Spleen (tissue), 11 donors: ENCODE data around the gene NLGN1. TPM values are rescaled to one million over a fixed set of nuclear protein-coding genes. Genes with fewer than 3 reads are reported as not detected.

Experiments
- DNase-seq: peaks from one replicate; pipeline ENCODE4 v3.0.0-alpha.2; 2020
- H3K27ac ChIP-seq, 8 donors: fragments of 200-600 bp; sonication (generic) in 7 of 8; 1 replicate in 4 of 8; 2 replicates in 4 of 8; pipeline versions ENCODE4 v1.5.0 to v1.8.0; 2016 to 2021; ENCODE audit warnings: inconsistent platforms in 4 of 8, mild to moderate bottlenecking in 4 of 8, moderate library complexity in 1 of 8
- H3K27me3 ChIP-seq, 7 donors: fragments of 200-600 bp; sonication (generic) in 6 of 7; replicated peaks in 1 of 7; 1 replicate in 4 of 7; 2 replicates in 3 of 7; pipeline versions ENCODE4 v1.5.0 to v1.8.0; 2016 to 2021; ENCODE audit warnings: inconsistent platforms in 3 of 7, mild to moderate bottlenecking in 1 of 7
- H3K36me3 ChIP-seq, 6 donors: fragments of 200-600 bp; sonication (generic) in 5 of 6; 1 replicate in 4 of 6; 2 replicates in 2 of 6; pipeline versions ENCODE4 v1.5.0 to v1.8.0; 2016 to 2021; ENCODE audit warnings: inconsistent platforms in 2 of 6
- H3K4me1 ChIP-seq, 6 donors: fragments of 200-600 bp; sonication (generic) in 5 of 6; 1 replicate in 3 of 6; 2 replicates in 3 of 6; pipeline versions ENCODE4 v1.5.0 to v1.8.0; 2016 to 2021; ENCODE audit warnings: inconsistent platforms in 3 of 6
- H3K4me3 ChIP-seq, 8 donors: fragments of 200-600 bp; sonication (generic) in 7 of 8; 1 replicate in 4 of 8; 2 replicates in 4 of 8; pipeline versions ENCODE4 v1.5.0 to v1.8.0; 2016 to 2021; ENCODE audit warnings: inconsistent platforms in 4 of 8, mild to moderate bottlenecking in 4 of 8, moderate library complexity in 2 of 8
- H3K9me3 ChIP-seq, 8 donors: fragments of 200-600 bp; sonication (generic) in 7 of 8; 1 replicate in 4 of 8; 2 replicates in 4 of 8; pipeline versions ENCODE4 v1.5.0 to v1.8.0; 2016 to 2021; ENCODE audit warnings: inconsistent platforms in 4 of 8
- CTCF ChIP-seq, 11 experiments: fragments of 200-600 bp in 7 of 11; fragments of 450-650 bp in 4 of 11; sonication (generic) in 4 of 11; IDR thresholded peaks in 8 of 11; conservative IDR thresholded peaks in 3 of 11; 1 replicate in 7 of 11; 2 replicates in 4 of 11; pipeline versions ENCODE4 v1.4.0 to v1.8.0; 2016 to 2021; ENCODE audit warnings: antibody characterized with exemption in 11 of 11, inconsistent platforms in 4 of 11, mild to moderate bottlenecking in 1 of 11
- POLR2A ChIP-seq, 3 donors: fragments of 450-650 bp; IDR thresholded peaks; one replicate each; pipeline ENCODE4 v1.5.1; 2017; ENCODE audit warnings: antibody characterized with exemption in 3 of 3, mild to moderate bottlenecking in 1 of 3
- POLR2AphosphoS5 ChIP-seq, 3 donors: sonication (generic); formaldehyde crosslinking; IDR thresholded peaks; one replicate each; pipeline ENCODE4 v1.5.1; 2017; ENCODE audit warnings: antibody characterized with exemption in 3 of 3
- WGBS, 5 donors: extraction: QIAGEN DNeasy Blood & Tissue Kit in 3 of 5; methylation state at CpG; one replicate each; pipeline versions ENCODE4 v1.1.5 to v1.1.7; 2013 to 2018; 5-methylcytosine and 5-hydroxymethylcytosine counted together
- intact Hi-C: fragments of 100-400 bp; cut with DNase I; formaldehyde crosslinking; loops from one replicate; pipeline ENCODE4 v1.15.0; 2023; ENCODE audit warnings: low total_unique reads
- polyA plus RNA-seq, 3 donors: library from polyadenylated mRNA; stranded (reverse); fragments of 200-250 nt; gene quantifications; one replicate each; pipeline ENCODE4 v1.2.1, GENCODE V29; 2013
- total RNA-seq, 7 donors: library from RNA; depleted of rRNA in 3 of 7; stranded (reverse); fragments of >200 nt in 3 of 7; fragmentation: NEBNext Ultra II Directional in 4 of 7; extraction: Animal tissue kit (Norgen Biotek cat#: 25700) in 4 of 7; gene quantifications; one replicate each; pipeline versions ENCODE4 v1.1.0 to v1.2.1, GENCODE V29; 2016 to 2021
- donor health status: healthy with polysubstance abuse.
- donor health status: DM: no; HTN: no; CAD: no; lungs with moderate emphysema.
- donor health status: DM: no; HTN: no; CAD: no.
- donor health status: Bipolar disorder and iron deficiency.
- donor health status: healthy.
- donor health status: DM: no; HTN: no; CAD: no.
- donor health status: DM: yes; HTN: yes; CAD: no.

The NLGN1 gene
- total and polyA plus RNA-seq, 10 donors: 0.03 to 0.13 (median 0.03) TPM; not detected in 7

- Histone ChIP-seq H3K27me3 (no peaks in the 10 kb centered on the region), H3K27ac (no peak overlapping the region), H3K4me3 (no peak overlapping the region), H3K36me3 (no peaks in the 10 kb centered on the region), H3K4me1 (no peaks in the 10 kb centered on the region), H3K9me3 (no peaks in the 10 kb centered on the region)
- intact Hi-C loops: no loop called here
- no peak for DNase-seq
- no peak for TF ChIP-seq POLR2AphosphoS5 (IDR thresholded peaks at IDR 0.05)
- no peak for TF ChIP-seq POLR2A (IDR thresholded peaks at IDR 0.05)
Observed at GRCh38 chr3:173755161-173755560, 357.6 kb downstream of the NLGN1 start.

GRCh38 chr3:173761161-173761560, 363.6 kb downstream of the NLGN1 start:
- DNase-seq: no peak
- intact Hi-C loops: no loop called here
- 71 to 85% (median 77%) methylated on average over 4 of the region's 4 CpGs for WGBS, 5 donors

GRCh38 chr3:173762501-173762900, 365.0 kb downstream of the NLGN1 start:
- intact Hi-C loops: no loop called here
- H3K9me3 ChIP-seq: no peaks in the 10 kb centered on the region
- no peak overlapping the region for H3K27ac ChIP-seq
- TF ChIP-seq POLR2AphosphoS5 (IDR thresholded peaks at IDR 0.05) (no peak), CTCF (IDR thresholded peaks at IDR 0.05 in 8 of 11, conservative IDR thresholded peaks at IDR 0.05 in 3 of 11) (no peak)
- no peaks in the 10 kb centered on the region for H3K36me3 ChIP-seq
- no peaks in the 10 kb centered on the region for H3K27me3 ChIP-seq
- no peaks in the 10 kb centered on the region for H3K4me1 ChIP-seq
- no peak for DNase-seq
- 69 to 80% (median 73%) methylated on average over 4 of the region's 4 CpGs for WGBS, 5 donors
- H3K4me3 ChIP-seq: no peak overlapping the region

More at GRCh38 chr3:173761161-173761560, 363.6 kb downstream of the NLGN1 start:
- Histone ChIP-seq H3K27me3 (no peaks in the 10 kb centered on the region), H3K27ac (no peak overlapping the region), H3K9me3 (no peaks in the 10 kb centered on the region), H3K4me3 (no peak overlapping the region), H3K4me1 (no peaks in the 10 kb centered on the region), H3K36me3 (no peaks in the 10 kb centered on the region)
- no peak for TF ChIP-seq CTCF (IDR thresholded peaks at IDR 0.05 in 8 of 11, conservative IDR thresholded peaks at IDR 0.05 in 3 of 11)
- no peak for TF ChIP-seq POLR2A (IDR thresholded peaks at IDR 0.05)
- no peak for TF ChIP-seq POLR2AphosphoS5 (IDR thresholded peaks at IDR 0.05)

GRCh38 chr3:173770011-173770410, 372.5 kb downstream of the NLGN1 start:
- DNase-seq: no peak
- TF ChIP-seq POLR2AphosphoS5 (IDR thresholded peaks at IDR 0.05): no peak
- Histone ChIP-seq H3K27ac (no peak overlapping the region), H3K4me1 (no peaks in the 10 kb centered on the region), H3K4me3 (no peak overlapping the region), H3K9me3 (no peaks in the 10 kb centered on the region), H3K27me3 (no peaks in the 10 kb centered on the region), H3K36me3 (no peaks in the 10 kb centered on the region)
- WGBS, 5 donors: 57 to 74% (median 70%) methylated on average over 2 of the region's 2 CpGs
- intact Hi-C loops: no loop called here

- TF ChIP-seq CTCF (IDR thresholded peaks at IDR 0.05 in 8 of 11, conservative IDR thresholded peaks at IDR 0.05 in 3 of 11) (no peak), POLR2A (IDR thresholded peaks at IDR 0.05) (no peak), POLR2AphosphoS5 (IDR thresholded peaks at IDR 0.05) (no peak)
- H3K4me3 ChIP-seq: no peak overlapping the region
- H3K27ac ChIP-seq: no peak overlapping the region
- H3K36me3 ChIP-seq: no peaks in the 10 kb centered on the region
- H3K4me1 ChIP-seq: no peaks in the 10 kb centered on the region
- 62 to 82% (median 76%) methylated on average over 3 of the region's 3 CpGs for WGBS, 5 donors
- no peaks in the 10 kb centered on the region for H3K9me3 ChIP-seq
- intact Hi-C loops: no loop called here
- no peak for DNase-seq
- no peaks in the 10 kb centered on the region for H3K27me3 ChIP-seq
Observed at GRCh38 chr3:173770796-173771573, 373.4 kb downstream of the NLGN1 start.
